ENCODE measurements around the gene ATG5.

ATG5 gene

DNA sequence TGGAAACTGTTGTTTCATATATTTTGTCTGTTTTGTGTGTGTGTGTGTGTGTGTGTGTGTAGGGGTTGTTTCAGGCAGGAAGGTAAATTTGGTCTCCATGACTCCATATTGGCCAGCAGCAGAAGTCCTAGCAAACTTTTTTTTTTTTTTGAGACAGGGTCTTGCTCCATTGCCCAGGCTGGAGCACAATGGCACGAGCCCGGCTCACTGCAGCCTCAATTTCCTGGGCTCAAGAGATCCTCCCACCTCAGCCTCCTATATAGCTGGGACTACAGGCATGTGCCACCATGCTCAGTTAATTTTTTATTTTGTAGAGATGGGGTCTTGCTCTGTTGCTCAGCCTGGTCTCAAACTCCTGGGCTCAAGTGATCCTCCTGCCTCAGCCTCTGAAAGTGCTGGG lies 163.7 kb downstream of the ATG5 start:
- no peak for TF ChIP-seq EZH2phosphoT487 (conservative IDR thresholded peaks at IDR 0.05; ENCODE audit: low read length)
- no peaks in the 10 kb centered on the region for H3K9me2 ChIP-seq (replicated peaks; ENCODE audit: insufficient read depth, low read length)
- H4K20me1 ChIP-seq (ENCODE audit: low read depth, low read length) = no peaks in the 10 kb centered on the region
- H3F3A ChIP-seq (ENCODE audit: insufficient read depth) = no peaks in the 10 kb centered on the region
- no peak overlapping the region for H2AFZ ChIP-seq (ENCODE audit: low read depth, low read length, severe bottlenecking)
- no peaks in the 10 kb centered on the region for H3K79me2 ChIP-seq (ENCODE audit: insufficient read depth, low read length)
- no peak overlapping the region for H3K4me3 ChIP-seq (ENCODE audit: insufficient read depth, low read length, poor library complexity, severe bottlenecking)
- no peaks in the 10 kb centered on the region for H3K36me3 ChIP-seq (ENCODE audit: low read length)
- H3K27me3 ChIP-seq (ENCODE audit: low read length) = no peaks in the 10 kb centered on the region
- H3K9ac ChIP-seq (ENCODE audit: low read length) = no peak overlapping the region
- H3K27ac ChIP-seq (ENCODE audit: low read depth, low read length) = no peak overlapping the region
- H3K9me3 ChIP-seq (ENCODE audit: insufficient read depth, low read length) = no peaks in the 10 kb centered on the region
- H3K4me2 ChIP-seq (ENCODE audit: low read depth, low read length, poor library complexity, severe bottlenecking) = no peak overlapping the region

DNA sequence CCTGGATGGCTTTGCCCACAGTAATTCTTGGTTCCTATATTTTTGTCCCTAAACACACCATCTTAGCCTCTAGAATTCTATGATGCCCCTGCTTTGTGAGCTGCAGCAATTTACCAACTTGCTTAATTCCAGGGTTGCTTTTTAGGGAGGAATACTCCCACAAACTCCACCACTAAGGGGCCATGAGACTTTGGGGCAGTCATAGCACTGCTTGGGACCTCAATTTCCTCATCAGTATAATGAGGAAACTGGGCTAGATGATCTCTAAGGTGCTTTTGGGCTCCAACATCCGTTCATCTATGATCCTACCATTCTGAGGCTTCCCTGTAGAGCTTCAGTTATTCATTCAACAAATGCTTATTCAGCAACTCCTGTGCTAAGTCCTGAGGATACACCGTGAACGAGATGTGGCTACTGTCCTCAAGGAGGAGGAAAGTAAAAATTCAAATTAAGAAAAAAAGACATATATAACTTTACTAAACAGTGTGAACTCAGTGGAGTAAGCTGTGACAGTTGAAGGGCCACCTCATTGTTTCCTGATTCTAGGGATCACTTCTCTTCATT lies 164.2 kb downstream of the ATG5 start:
- Histone ChIP-seq H3K9me2 (replicated peaks; ENCODE audit: insufficient read depth, low read length) (no peaks in the 10 kb centered on the region), H2AFZ (ENCODE audit: low read depth, low read length, severe bottlenecking) (no peak overlapping the region), H3K36me3 (ENCODE audit: low read length) (no peaks in the 10 kb centered on the region), H3K27me3 (ENCODE audit: low read length) (no peaks in the 10 kb centered on the region), H3K79me2 (ENCODE audit: insufficient read depth, low read length) (no peaks in the 10 kb centered on the region), H3K4me3 (ENCODE audit: insufficient read depth, low read length, poor library complexity, severe bottlenecking) (no peak overlapping the region), H4K20me1 (ENCODE audit: low read depth, low read length) (no peaks in the 10 kb centered on the region), H3K27ac (ENCODE audit: low read depth, low read length) (no peak overlapping the region), H3F3A (ENCODE audit: insufficient read depth) (no peaks in the 10 kb centered on the region), H3K4me2 (ENCODE audit: low read depth, low read length, poor library complexity, severe bottlenecking) (no peak overlapping the region), H3K9me3 (ENCODE audit: insufficient read depth, low read length) (no peaks in the 10 kb centered on the region), H3K9ac (ENCODE audit: low read length) (no peak overlapping the region)
- TF ChIP-seq, protein P1, sequence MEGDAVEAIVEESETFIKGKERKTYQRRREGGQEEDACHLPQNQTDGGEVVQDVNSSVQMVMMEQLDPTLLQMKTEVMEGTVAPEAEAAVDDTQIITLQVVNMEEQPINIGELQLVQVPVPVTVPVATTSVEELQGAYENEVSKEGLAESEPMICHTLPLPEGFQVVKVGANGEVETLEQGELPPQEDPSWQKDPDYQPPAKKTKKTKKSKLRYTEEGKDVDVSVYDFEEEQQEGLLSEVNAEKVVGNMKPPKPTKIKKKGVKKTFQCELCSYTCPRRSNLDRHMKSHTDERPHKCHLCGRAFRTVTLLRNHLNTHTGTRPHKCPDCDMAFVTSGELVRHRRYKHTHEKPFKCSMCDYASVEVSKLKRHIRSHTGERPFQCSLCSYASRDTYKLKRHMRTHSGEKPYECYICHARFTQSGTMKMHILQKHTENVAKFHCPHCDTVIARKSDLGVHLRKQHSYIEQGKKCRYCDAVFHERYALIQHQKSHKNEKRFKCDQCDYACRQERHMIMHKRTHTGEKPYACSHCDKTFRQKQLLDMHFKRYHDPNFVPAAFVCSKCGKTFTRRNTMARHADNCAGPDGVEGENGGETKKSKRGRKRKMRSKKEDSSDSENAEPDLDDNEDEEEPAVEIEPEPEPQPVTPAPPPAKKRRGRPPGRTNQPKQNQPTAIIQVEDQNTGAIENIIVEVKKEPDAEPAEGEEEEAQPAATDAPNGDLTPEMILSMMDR (IDR thresholded peaks at IDR 0.05; ENCODE audit: insufficient read depth, low read length, poor library complexity, severe bottlenecking) = no peak
- no peak for TF ChIP-seq EZH2phosphoT487 (conservative IDR thresholded peaks at IDR 0.05; ENCODE audit: low read length)

DNA sequence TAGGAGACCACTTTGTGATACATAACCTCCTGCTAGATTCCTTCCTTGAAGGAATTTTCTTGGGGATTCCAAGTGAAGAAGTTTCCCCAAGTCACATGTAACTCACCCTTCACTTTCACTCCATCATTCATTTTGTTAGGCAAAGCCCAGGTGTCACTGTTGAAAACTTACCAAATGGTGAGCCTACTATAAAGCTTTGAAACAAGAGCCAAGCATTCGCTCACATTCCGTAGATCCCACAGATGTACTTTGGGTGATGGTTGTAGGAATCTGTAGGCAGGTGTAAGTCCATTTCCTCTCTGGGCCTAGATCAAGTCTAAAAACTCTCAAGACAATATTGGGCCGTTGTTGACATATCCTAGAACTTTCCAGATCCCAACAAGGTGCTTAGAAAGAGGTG lies 165.4 kb downstream of the ATG5 start:
- Histone ChIP-seq H3K27me3 (ENCODE audit: low read length) (no peaks in the 10 kb centered on the region), H3K79me2 (ENCODE audit: insufficient read depth, low read length) (no peaks in the 10 kb centered on the region), H3K4me3 (ENCODE audit: insufficient read depth, low read length, poor library complexity, severe bottlenecking) (no peak overlapping the region), H3K9ac (ENCODE audit: low read length) (no peak overlapping the region), H3K4me2 (ENCODE audit: low read depth, low read length, poor library complexity, severe bottlenecking) (no peak overlapping the region), H3K36me3 (ENCODE audit: low read length) (no peaks in the 10 kb centered on the region), H3F3A (ENCODE audit: insufficient read depth) (no peaks in the 10 kb centered on the region), H2AFZ (ENCODE audit: low read depth, low read length, severe bottlenecking) (no peak overlapping the region), H3K9me3 (ENCODE audit: insufficient read depth, low read length) (no peaks in the 10 kb centered on the region), H3K27ac (ENCODE audit: low read depth, low read length) (no peak overlapping the region), H3K9me2 (replicated peaks; ENCODE audit: insufficient read depth, low read length) (no peaks in the 10 kb centered on the region), H4K20me1 (ENCODE audit: low read depth, low read length) (no peaks in the 10 kb centered on the region)
- TF ChIP-seq, protein P1 (IDR thresholded peaks at IDR 0.05; ENCODE audit: insufficient read depth, low read length, poor library complexity, severe bottlenecking) = no peak
- TF ChIP-seq EZH2phosphoT487 (conservative IDR thresholded peaks at IDR 0.05; ENCODE audit: low read length) = no peak

DNA sequence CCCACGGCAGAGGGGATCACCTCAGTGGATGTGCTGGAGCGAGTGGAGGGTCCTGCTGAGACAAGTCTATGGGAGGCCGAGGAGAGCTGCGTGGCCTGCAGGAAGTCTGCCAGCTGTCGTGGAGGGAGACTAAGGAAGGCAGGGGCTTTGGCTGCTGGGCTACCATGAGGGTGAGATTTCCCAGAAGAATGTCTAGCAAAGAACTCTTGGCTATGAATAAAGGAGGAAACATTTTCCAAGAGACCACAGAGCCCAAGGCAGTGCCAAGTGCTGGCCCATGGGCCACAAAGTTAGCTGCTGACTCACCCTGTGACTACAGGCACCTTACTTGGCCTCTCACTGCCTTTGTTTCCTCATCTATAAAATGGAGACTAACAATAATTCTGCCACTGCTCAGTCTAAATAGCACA lies 166.0 kb downstream of the ATG5 start:
- no peaks in the 10 kb centered on the region for H3F3A ChIP-seq (ENCODE audit: insufficient read depth)
- H3K4me2 ChIP-seq (ENCODE audit: low read depth, low read length, poor library complexity, severe bottlenecking) = no peak overlapping the region
- no peaks in the 10 kb centered on the region for H4K20me1 ChIP-seq (ENCODE audit: low read depth, low read length)
- H3K4me3 ChIP-seq (ENCODE audit: insufficient read depth, low read length, poor library complexity, severe bottlenecking) = no peak overlapping the region
- H3K27ac ChIP-seq (ENCODE audit: low read depth, low read length) = no peak overlapping the region
- no peaks in the 10 kb centered on the region for H3K27me3 ChIP-seq (ENCODE audit: low read length)
- H3K9me3 ChIP-seq (ENCODE audit: insufficient read depth, low read length) = no peaks in the 10 kb centered on the region
- TF ChIP-seq EZH2phosphoT487 (conservative IDR thresholded peaks at IDR 0.05; ENCODE audit: low read length) = no peak
- TF ChIP-seq, protein P1 (IDR thresholded peaks at IDR 0.05; ENCODE audit: insufficient read depth, low read length, poor library complexity, severe bottlenecking) = no peak
- no peak overlapping the region for H3K9ac ChIP-seq (ENCODE audit: low read length)
- H3K79me2 ChIP-seq (ENCODE audit: insufficient read depth, low read length) = no peaks in the 10 kb centered on the region
- no peaks in the 10 kb centered on the region for H3K9me2 ChIP-seq (replicated peaks; ENCODE audit: insufficient read depth, low read length)
- H2AFZ ChIP-seq (ENCODE audit: low read depth, low read length, severe bottlenecking) = no peak overlapping the region
- H3K36me3 ChIP-seq (ENCODE audit: low read length) = no peaks in the 10 kb centered on the region

Data from SU-DHL-6 (cell line).